ENCODE results near the gene DYSF. TPM values are rescaled to one million over a fixed set of nuclear protein-coding genes. Genes with fewer than 3 reads are reported as not detected.

The DYSF gene
- total RNA-seq, 1 experiment from 2014 or later, result 5.5 TPM

GRCh38 chr2:71451705-71452104 is 1.7 kb upstream of the DYSF start:
- no peak overlapping the region for H2BK120ac ChIP-seq (ENCODE audit: low read depth, low read length, poor library complexity, severe bottlenecking)
- H3K79me1 ChIP-seq (ENCODE audit: insufficient read depth, low read depth, low read length, poor library complexity, severe bottlenecking), result no peaks in the 10 kb centered on the region
- no peak overlapping the region for H2AFZ ChIP-seq (ENCODE audit: low read length)
- TF ChIP-seq CTCF (conservative IDR thresholded peaks at IDR 0.05), result no peak
- no peak overlapping the region for H4K91ac ChIP-seq (ENCODE audit: insufficient read length, low read depth, low read length)
- H3K23me2 ChIP-seq (ENCODE audit: insufficient read length, low read depth, low read length, poor library complexity, severe bottlenecking), result peaks cover 13% of the 10 kb centered on the region
- no CpG with 5 or more reads among the region's 4 CpGs for WGBS (ENCODE audit: extremely low coverage, insufficient read length, low lambda C conversion rate)
- H3K9me3 ChIP-seq (ENCODE audit: control insufficient read depth, low read depth, low read length), result no peaks in the 10 kb centered on the region
- H3K27me3 ChIP-seq (ENCODE audit: insufficient read depth, low read length), result peaks cover 12% of the 10 kb centered on the region; the same call in 1 of the 2 replicates
- H3K79me2 ChIP-seq (ENCODE audit: insufficient read depth, low read length), result no peaks in the 10 kb centered on the region
- peaks cover 12% of the 10 kb centered on the region for H3K4me1 ChIP-seq (ENCODE audit: insufficient read depth, low read length)
- Mint-ChIP-seq H3K9me3 (no peaks in the 10 kb centered on the region), H3K27ac (no peak overlapping the region), H3K27me3 (ENCODE audit: low read depth) (peaks cover 42% of the 10 kb centered on the region), H3K4me1 (peaks cover 38 to 45% of the 10 kb centered on the region in 2 experiments), H3K4me3 (no peak overlapping the region), H3K36me3 (ENCODE audit: insufficient read depth in 1 of 3, low read depth in 3 of 3) (no peaks in the 10 kb centered on the region)
- no peak overlapping the region for H4K8ac ChIP-seq (replicated peaks; ENCODE audit: insufficient read length, low read depth, low read length)
- H2BK15ac ChIP-seq (ENCODE audit: low read depth, low read length), result no peak overlapping the region
- no peak overlapping the region for H3K14ac ChIP-seq (ENCODE audit: insufficient read depth, low read length)
- H4K5ac ChIP-seq (ENCODE audit: insufficient read length, low read depth, low read length), result no peak overlapping the region
- H3K27ac ChIP-seq (ENCODE audit: insufficient read length, low read depth, low read length), result no peak overlapping the region
- DNase-seq, result no peak
- H2AK5ac ChIP-seq (ENCODE audit: insufficient read length, low read length), result no peak overlapping the region
- H3K9ac ChIP-seq (ENCODE audit: extremely low read depth, insufficient read length, low read length), result no peak overlapping the region
- no peak overlapping the region for H3K18ac ChIP-seq (ENCODE audit: insufficient read length, low read depth, low read length)
- no peaks in the 10 kb centered on the region for H4K20me1 ChIP-seq (ENCODE audit: control insufficient read depth, insufficient read depth, insufficient read length)
- H3K23ac ChIP-seq (ENCODE audit: insufficient read length, low read depth, low read length), result no peak overlapping the region
- no peak overlapping the region for H3K56ac ChIP-seq (ENCODE audit: insufficient read length, low read depth, low read length)
- no peak overlapping the region for H3K4me2 ChIP-seq (ENCODE audit: insufficient read depth, insufficient read length, low read length)
- H2BK12ac ChIP-seq (ENCODE audit: insufficient read length, low read depth, low read length), result no peak overlapping the region
- H2BK20ac ChIP-seq (ENCODE audit: low read depth, low read length, poor library complexity, severe bottlenecking), result no peak overlapping the region
- H3T11ph ChIP-seq (ENCODE audit: low read length), result no peak overlapping the region
- no peak overlapping the region for H2BK5ac ChIP-seq (ENCODE audit: insufficient read length, low read length)
- no peak overlapping the region for H3K4ac ChIP-seq (ENCODE audit: low read depth, low read length)

All from H9 (cell line).